Gastrocnemius medialis (tissue), 4 donors: ENCODE measurements around the gene DSC2.
"Not testable (repeated sequence)": the region's sequence is repeated elsewhere in the genome, so short reads cannot be mapped to it uniquely, and the experiment has no call there.

ENCODE experiments used
- POLR2A ChIP-seq, 2 donors: fragments of 450-650 bp; IDR thresholded peaks; one replicate each; pipeline ENCODE4 v1.6.1; 2017; ENCODE audit warnings: antibody characterized with exemption in 2 of 2, mild to moderate bottlenecking in 2 of 2, moderate library complexity in 2 of 2
- TF ChIP-seq, protein P1 (sequence below), 5 experiments: fragments of 450-650 bp in 3 of 5; fragments of 200-600 bp in 2 of 5; sonication (generic) in 2 of 5; IDR thresholded peaks in 4 of 5; conservative IDR thresholded peaks in 1 of 5; 1 replicate in 4 of 5; 2 replicates in 1 of 5; pipeline ENCODE4 v1.5.1; 2016 to 2019; ENCODE audit warnings: antibody characterized with exemption in 5 of 5, mild to moderate bottlenecking in 3 of 5, moderate library complexity in 3 of 5

DNA sequence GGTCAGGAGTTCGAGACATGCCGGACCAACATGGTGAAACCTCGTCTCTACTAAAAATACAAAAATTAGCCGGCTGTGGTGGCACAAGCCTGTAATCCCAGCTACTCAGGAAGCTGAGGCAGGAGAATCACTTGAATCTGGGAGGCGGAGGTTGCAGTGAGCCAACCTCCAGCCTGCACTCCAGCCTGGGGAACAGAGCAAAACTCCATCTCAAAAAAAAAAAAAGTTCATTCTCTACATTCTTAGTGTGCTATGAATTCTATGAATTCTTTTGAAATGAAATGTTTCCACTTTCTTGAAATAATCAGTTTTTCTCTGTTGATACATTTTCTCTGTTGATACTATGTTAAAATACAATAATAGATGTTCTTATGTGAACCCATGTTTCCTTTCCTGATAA lies 64.5 kb downstream of the DSC2 start:
- TF ChIP-seq, protein P1, sequence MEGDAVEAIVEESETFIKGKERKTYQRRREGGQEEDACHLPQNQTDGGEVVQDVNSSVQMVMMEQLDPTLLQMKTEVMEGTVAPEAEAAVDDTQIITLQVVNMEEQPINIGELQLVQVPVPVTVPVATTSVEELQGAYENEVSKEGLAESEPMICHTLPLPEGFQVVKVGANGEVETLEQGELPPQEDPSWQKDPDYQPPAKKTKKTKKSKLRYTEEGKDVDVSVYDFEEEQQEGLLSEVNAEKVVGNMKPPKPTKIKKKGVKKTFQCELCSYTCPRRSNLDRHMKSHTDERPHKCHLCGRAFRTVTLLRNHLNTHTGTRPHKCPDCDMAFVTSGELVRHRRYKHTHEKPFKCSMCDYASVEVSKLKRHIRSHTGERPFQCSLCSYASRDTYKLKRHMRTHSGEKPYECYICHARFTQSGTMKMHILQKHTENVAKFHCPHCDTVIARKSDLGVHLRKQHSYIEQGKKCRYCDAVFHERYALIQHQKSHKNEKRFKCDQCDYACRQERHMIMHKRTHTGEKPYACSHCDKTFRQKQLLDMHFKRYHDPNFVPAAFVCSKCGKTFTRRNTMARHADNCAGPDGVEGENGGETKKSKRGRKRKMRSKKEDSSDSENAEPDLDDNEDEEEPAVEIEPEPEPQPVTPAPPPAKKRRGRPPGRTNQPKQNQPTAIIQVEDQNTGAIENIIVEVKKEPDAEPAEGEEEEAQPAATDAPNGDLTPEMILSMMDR (IDR thresholded peaks at IDR 0.05 in 4 of 5, conservative IDR thresholded peaks at IDR 0.05 in 1 of 5): not testable (repeated sequence)
- not testable (repeated sequence) for TF ChIP-seq POLR2A (IDR thresholded peaks at IDR 0.05)
